Activated B cell treated with CpG ODN at 0.5 μM for 24 hours (primary cell): ENCODE measurements around the gene CNGB1. TPM values are rescaled to one million over a fixed set of nuclear protein-coding genes. Genes with fewer than 3 reads are reported as not detected.

Source experiments
- ATAC-seq: fragments of 200-7000 bp; cut with Tn5 transposase; one replicate; pipeline ENCODE4 v1.10.0; 2021; ENCODE audit warnings: low read depth, mild to moderate bottlenecking, moderate library complexity
- CTCF ChIA-PET: fragments of 350-600 bp; sonication (Branson Sonifier 250); formaldehyde crosslinking; loops from one replicate; lab custom pipeline; 2021; ENCODE audit warnings: antibody characterized with exemption; lab: Charles Lee
- POLR2A ChIA-PET: fragments of 350-600 bp; sonication (Branson Sonifier 250); formaldehyde crosslinking; loops from one replicate; lab custom pipeline; 2021; ENCODE audit warnings: antibody characterized with exemption; lab: Charles Lee
- DNase-seq: peaks from one replicate; pipeline ENCODE4 v3.0.0; 2022
- H3K27ac Mint-ChIP-seq: one replicate; pipeline ENCODE4 v1.8.0; 2020; ENCODE audit warnings: mixed read lengths
- H3K27me3 Mint-ChIP-seq: one replicate; pipeline ENCODE4 v1.8.0; 2021; ENCODE audit warnings: mixed read lengths
- H3K36me3 Mint-ChIP-seq: one replicate; pipeline ENCODE4 v1.8.0; 2021; ENCODE audit warnings: low read depth, mixed read lengths
- H3K4me1 Mint-ChIP-seq: one replicate; pipeline ENCODE4 v1.8.0; 2021; ENCODE audit warnings: mixed read lengths
- H3K4me3 Mint-ChIP-seq: one replicate; pipeline ENCODE4 v1.8.0; 2020; ENCODE audit warnings: mild to moderate bottlenecking, mixed read lengths
- H3K9me3 Mint-ChIP-seq: one replicate; pipeline ENCODE4 v1.8.0; 2020; ENCODE audit warnings: mixed read lengths
- CTCF ChIP-seq: fragments of 200-600 bp; IDR thresholded peaks from one replicate; pipeline ENCODE4 v1.8.0; 2022; ENCODE audit warnings: antibody characterized with exemption, mild to moderate bottlenecking
- intact Hi-C: fragments of 100-400 bp; cut with micrococcal nuclease; formaldehyde crosslinking; loops from one replicate; pipeline ENCODE4 v1.15.1; 2024
- total RNA-seq: library from RNA; stranded (reverse); gene quantifications from 2 replicates; pipeline ENCODE4 v1.2.3, GENCODE V29; 2022

Gene CNGB1
- total RNA-seq, 1 donor from 2014 or later: not detected

- intact Hi-C loops: no loop called here
- TF ChIP-seq CTCF: no peak
- H3K27me3 Mint-ChIP-seq: peaks cover 10% of the 10 kb centered on the region
- no peaks in the 10 kb centered on the region for H3K4me1 Mint-ChIP-seq
- CTCF ChIA-PET: no interaction called here
- no peak overlapping the region for H3K27ac Mint-ChIP-seq
- POLR2A ChIA-PET: no interaction called here
- no peaks in the 10 kb centered on the region for H3K9me3 Mint-ChIP-seq
- ATAC-seq: no peak
- no peak overlapping the region for H3K4me3 Mint-ChIP-seq
- DNase-seq: no peak
- no peaks in the 10 kb centered on the region for H3K36me3 Mint-ChIP-seq
These were observed 6.6 kb upstream of the CNGB1 start for GRCh38 chr16:57977418-57978069.

GRCh38 chr16:57976331-57976796, 5.4 kb upstream of the CNGB1 start:
- ChIA-PET CTCF (no interaction called here), POLR2A (no interaction called here)
- Mint-ChIP-seq H3K4me3 (no peak overlapping the region), H3K27ac (no peak overlapping the region), H3K27me3 (peaks cover 11% of the 10 kb centered on the region), H3K9me3 (no peaks in the 10 kb centered on the region), H3K36me3 (no peaks in the 10 kb centered on the region), H3K4me1 (no peaks in the 10 kb centered on the region)
- DNase-seq (no peak), ATAC-seq (no peak)
- intact Hi-C loops: no loop called here
- TF ChIP-seq CTCF: no peak

- H3K4me3 Mint-ChIP-seq: no peak overlapping the region
- TF ChIP-seq CTCF: no peak
- ATAC-seq: no peak
- peaks cover 9% of the 10 kb centered on the region for H3K27me3 Mint-ChIP-seq
- no peaks in the 10 kb centered on the region for H3K4me1 Mint-ChIP-seq
- no peaks in the 10 kb centered on the region for H3K9me3 Mint-ChIP-seq
- no peak overlapping the region for H3K27ac Mint-ChIP-seq
- intact Hi-C loops: no loop called here
- no peak for DNase-seq
- ChIA-PET POLR2A (no interaction called here), CTCF (no interaction called here)
- no peaks in the 10 kb centered on the region for H3K36me3 Mint-ChIP-seq
These were observed 1.4 kb upstream of the CNGB1 start for GRCh38 chr16:57972306-57972705.

- no peak overlapping the region for H3K4me3 Mint-ChIP-seq
- no peak for TF ChIP-seq CTCF
- CTCF ChIA-PET: interaction anchor here (0.6 kb wide), 1 partner anchor 335 kb away, joined by 3 read pairs; no protein-coding TSS in a partner anchor
- H3K9me3 Mint-ChIP-seq: no peaks in the 10 kb centered on the region
- H3K36me3 Mint-ChIP-seq: no peaks in the 10 kb centered on the region
- H3K4me1 Mint-ChIP-seq: no peaks in the 10 kb centered on the region
- no peak for ATAC-seq
- intact Hi-C loops: no loop called here
- H3K27ac Mint-ChIP-seq: no peak overlapping the region
- DNase-seq: no peak
- POLR2A ChIA-PET: no interaction called here
- H3K27me3 Mint-ChIP-seq: peaks cover 7% of the 10 kb centered on the region
These were observed 920 bp upstream of the CNGB1 start for GRCh38 chr16:57971848-57972247.

- peaks cover 7% of the 10 kb centered on the region for H3K27me3 Mint-ChIP-seq
- DNase-seq (no peak), ATAC-seq (no peak)
- no peak for TF ChIP-seq CTCF
- H3K9me3 Mint-ChIP-seq: no peaks in the 10 kb centered on the region
- no peak overlapping the region for H3K27ac Mint-ChIP-seq
- ChIA-PET CTCF (no interaction called here), POLR2A (no interaction called here)
- no peaks in the 10 kb centered on the region for H3K36me3 Mint-ChIP-seq
- intact Hi-C loops: no loop called here
- no peaks in the 10 kb centered on the region for H3K4me1 Mint-ChIP-seq
- no peak overlapping the region for H3K4me3 Mint-ChIP-seq
These were observed 609 bp downstream of the CNGB1 start for GRCh38 chr16:57970319-57970718.
